GM12878 (cell line): ENCODE measurements around the gene ETS1.

Source experiments
- CHD1 ChIP-seq: IDR thresholded peaks from 2 replicates; pipeline ENCODE4 v1.6.1; 2012; ENCODE audit warnings: low read depth, low read length, improper control_type of control experiment
- CREB1 ChIP-seq: IDR thresholded peaks from 2 replicates; pipeline ENCODE4 v1.6.1; 2012; ENCODE audit warnings: low read depth, mild to moderate bottlenecking, inconsistent platforms
- CTCF ChIP-seq, 3 experiments: IDR thresholded peaks in 2 of 3; conservative IDR thresholded peaks in 1 of 3; 2 replicates each; pipeline ENCODE4 v1.5.1; 2011; ENCODE audit warnings: low read depth in 3 of 3, low read length in 3 of 3, mild to moderate bottlenecking in 3 of 3, control low read depth in 2 of 3, moderate library complexity in 2 of 3, inconsistent platforms in 1 of 3, mixed read lengths in 1 of 3; ENCODE audit not compliant: control insufficient read depth in 2 of 3, insufficient read depth in 1 of 3; ENCODE audit errors: extremely low read depth in 1 of 3
- EZH2 ChIP-seq: IDR thresholded peaks from 2 replicates; pipeline ENCODE4 v1.6.1; 2012; ENCODE audit warnings: low read depth, mild to moderate bottlenecking, control low read depth, inconsistent platforms, low read length, borderline replicate concordance; ENCODE audit not compliant: control insufficient read depth
- HDAC2 ChIP-seq: fragments of 200-600 bp; sonication (generic); IDR thresholded peaks from 2 replicates; pipeline ENCODE4 v1.6.1; 2017
- HSF1 ChIP-seq: fragments of 150-350 bp; IDR thresholded peaks from 2 replicates; pipeline ENCODE4 v1.6.1; 2014; ENCODE audit warnings: mild to moderate bottlenecking, low read depth, low read length
- MAX ChIP-seq: IDR thresholded peaks from 2 replicates; pipeline ENCODE4 v1.6.1; 2012; ENCODE audit warnings: low read depth, low read length, improper control_type of control experiment
- NFIC ChIP-seq: IDR thresholded peaks from 2 replicates; pipeline ENCODE4 v1.6.1; 2012; ENCODE audit warnings: low read depth, mild to moderate bottlenecking, inconsistent platforms, low read length, moderate library complexity
- NR2C1 ChIP-seq: fragments of 450-650 bp; IDR thresholded peaks from 2 replicates; pipeline ENCODE4 v1.6.1; 2017; ENCODE audit warnings: antibody characterized with exemption, mild to moderate bottlenecking, moderate library complexity
- PRDM15 ChIP-seq: fragments of 450-650 bp; formaldehyde crosslinking; IDR thresholded peaks from 2 replicates; pipeline ENCODE4 v1.4.0; 2020; ENCODE audit warnings: mild to moderate bottlenecking, moderate library complexity
- TAF1 ChIP-seq: IDR thresholded peaks from 2 replicates; pipeline ENCODE4 v1.6.1; 2011; ENCODE audit warnings: mild to moderate bottlenecking, low read depth, low read length, borderline replicate concordance
- USF1 ChIP-seq: IDR thresholded peaks from 2 replicates; pipeline ENCODE4 v1.6.1; 2011; ENCODE audit warnings: borderline replicate concordance, low read depth, mild to moderate bottlenecking, moderate library complexity, mixed read lengths, low read length; ENCODE audit not compliant: insufficient read depth; ENCODE audit errors: extremely low read length
- ZBTB33 ChIP-seq: fragments of 450-650 bp; IDR thresholded peaks from 2 replicates; pipeline ENCODE4 v1.6.1; 2017; ENCODE audit warnings: mild to moderate bottlenecking
- ZZZ3 ChIP-seq: IDR thresholded peaks from 2 replicates; pipeline ENCODE4 v1.6.1; 2011; ENCODE audit warnings: low read depth; ENCODE audit not compliant: control insufficient read depth, insufficient read length

- no peak for TF ChIP-seq HSF1
- no peak for TF ChIP-seq CHD1
- TF ChIP-seq CREB1 = no peak
- TF ChIP-seq NFIC = peak; percentile 43; the same call in 1 of the 2 replicates
- TF ChIP-seq EZH2 = no peak
- TF ChIP-seq MAX = no peak
- TF ChIP-seq ZZZ3 = no peak
- TF ChIP-seq CTCF (IDR thresholded peaks at IDR 0.05 in 2 of 3, conservative IDR thresholded peaks at IDR 0.05 in 1 of 3; ENCODE audit: control insufficient read depth in 2 of 3, extremely low read depth in 1 of 3, insufficient read depth in 1 of 3, low read depth in 3 of 3, low read length in 3 of 3) = no peak
- TF ChIP-seq PRDM15 (CRISPR knock-in tag) = no peak
- TF ChIP-seq NR2C1 = no peak
- no peak for TF ChIP-seq ZBTB33
- no peak for TF ChIP-seq TAF1
- no peak for TF ChIP-seq HDAC2
- no peak for TF ChIP-seq USF1
Observed at GRCh38 chr11:128559496-128560103, 27.8 kb downstream of the ETS1 start.
